Keratinocyte (primary cell): Measurements from ENCODE around the gene EN2. TPM values are rescaled to one million over a fixed set of nuclear protein-coding genes. Genes with fewer than 3 reads are reported as not detected.

Source experiments
- DNase-seq: peaks from one replicate; pipeline ENCODE4 v3.0.0-alpha.2; 2011; ENCODE audit warnings: low read depth, missing footprints, low spot score
- FAIRE-seq: peaks from 2 replicates; lab custom pipeline; 2011; peaks lifted over from hg19 to GRCh38; lab: Jason Lieb, UNC
- H2AFZ ChIP-seq: 2 replicates; pipeline ENCODE4 v1.6.0; 2012; ENCODE audit warnings: low read length, control low read depth, inconsistent platforms; ENCODE audit not compliant: control insufficient read depth
- H3K27ac ChIP-seq: 2 replicates; pipeline ENCODE4 v1.5.1; 2011; ENCODE audit warnings: low read length; ENCODE audit not compliant: control insufficient read depth, insufficient read depth
- H3K27me3 ChIP-seq: 3 replicates; pipeline ENCODE4 v1.6.0; 2011; ENCODE audit warnings: low read length; ENCODE audit not compliant: control insufficient read depth, insufficient read depth; ENCODE audit errors: extremely low read depth
- H3K36me3 ChIP-seq, 2 experiments: 2 replicates in 1 of 2; 3 replicates in 1 of 2; pipeline ENCODE4 v1.5.1; 2011; ENCODE audit warnings: low read length in 2 of 2, mild to moderate bottlenecking in 1 of 2; ENCODE audit not compliant: control insufficient read depth in 2 of 2, insufficient read depth in 2 of 2; ENCODE audit errors: extremely low read depth in 1 of 2
- H3K4me1 ChIP-seq: 3 replicates; pipeline ENCODE4 v1.5.1; 2011; ENCODE audit warnings: low read length; ENCODE audit not compliant: control insufficient read depth, insufficient read depth; ENCODE audit errors: extremely low read depth
- H3K4me2 ChIP-seq: 3 replicates; pipeline ENCODE4 v1.6.0; 2011; ENCODE audit warnings: low read depth, low read length; ENCODE audit not compliant: control insufficient read depth, insufficient read depth; ENCODE audit errors: extremely low read depth
- H3K4me3 ChIP-seq, 3 experiments: fragments of 200-600 bp in 1 of 3; sonication (generic) in 1 of 3; 2 replicates in 2 of 3; 3 replicates in 1 of 3; pipeline ENCODE4 v1.5.1; 2011 to 2016; ENCODE audit warnings: low read length in 3 of 3, mild to moderate bottlenecking in 3 of 3, control low read depth in 2 of 3, inconsistent platforms in 1 of 3, low read depth in 1 of 3, mixed read lengths in 1 of 3, mixed run types in 1 of 3, moderate library complexity in 1 of 3; ENCODE audit not compliant: control insufficient read depth in 2 of 3, insufficient read depth in 2 of 3; ENCODE audit errors: extremely low read depth in 1 of 3
- H3K79me2 ChIP-seq: 2 replicates; pipeline ENCODE4 v1.6.0; 2012; ENCODE audit warnings: low read length; ENCODE audit not compliant: control insufficient read depth, insufficient read depth
- H3K9ac ChIP-seq: 3 replicates; pipeline ENCODE4 v1.6.0; 2011; ENCODE audit warnings: low read length; ENCODE audit not compliant: control insufficient read depth, insufficient read depth; ENCODE audit errors: extremely low read depth
- H3K9me1 ChIP-seq: 3 replicates; pipeline ENCODE4 v1.6.0; 2011; ENCODE audit warnings: low read length; ENCODE audit not compliant: control insufficient read depth, insufficient read depth; ENCODE audit errors: extremely low read depth
- H3K9me3 ChIP-seq: 2 replicates; pipeline ENCODE4 v1.5.1; 2012; ENCODE audit warnings: low read depth, low read length; ENCODE audit not compliant: control insufficient read depth
- H4K20me1 ChIP-seq: 3 replicates; pipeline ENCODE4 v1.6.0; 2011; ENCODE audit warnings: low read length; ENCODE audit not compliant: control insufficient read depth, insufficient read depth; ENCODE audit errors: extremely low read depth
- CTCF ChIP-seq, 3 experiments: IDR thresholded peaks in 1 of 3; conservative IDR thresholded peaks in 1 of 3; optimal IDR thresholded peaks in 1 of 3; 2 replicates in 2 of 3; 3 replicates in 1 of 3; pipeline versions ENCODE3 to v1.5.1; 2011; ENCODE audit warnings: low read length in 3 of 3, mild to moderate bottlenecking in 3 of 3, moderate library complexity in 2 of 3, control low read depth in 1 of 3, inconsistent platforms in 1 of 3; ENCODE audit not compliant: insufficient read depth in 2 of 3; ENCODE audit errors: extremely low read depth in 1 of 3
- EZH2 ChIP-seq: IDR thresholded peaks from one replicate; pipeline ENCODE4 v1.6.1; 2012; ENCODE audit warnings: inconsistent platforms, mild to moderate bottlenecking, low read length, moderate library complexity
- dilution Hi-C: fragments of 300-500 bp; cut with MboI; formaldehyde crosslinking; loops from one replicate; pipeline ENCODE4 v1.7.0; 2020; ENCODE audit warnings: low sequenced_read_pairs; ENCODE audit not compliant: extremely low pct_ligation_motif_present
- polyA plus RNA-seq, 5 experiments: library from polyadenylated mRNA; depleted of rRNA in 3 of 5; stranded (reverse) in 3 of 5; stranded (forward) in 1 of 5; unstranded in 1 of 5; fragments of >200 nt; gene quantifications; 1 replicate in 1 of 5; 2 replicates in 3 of 5; 3 replicates in 1 of 5; pipeline versions ENCODE4 v1.2.1 to v1.2.3, GENCODE V29; 2011 to 2012; ENCODE audit warnings: missing spikeins in 2 of 5, low read depth in 1 of 5, low replicate concordance in 1 of 5

EN2 gene
- polyA plus RNA-seq, 1 donor (not counting 4 experiments of a cell fraction or from before 2014, with no cell fraction given) = 0.05 TPM

GRCh38 chr7:155450558-155450969, 7.4 kb upstream of the EN2 start:
- Histone ChIP-seq H3K36me3 (no peaks in the 10 kb centered on the region), H3K4me3 (no peak overlapping the region), H3K79me2 (no peaks in the 10 kb centered on the region), H3K4me1 (no peaks in the 10 kb centered on the region), H2AFZ (no peak overlapping the region), H3K9me3 (no peaks in the 10 kb centered on the region), H3K9ac (no peak overlapping the region), H4K20me1 (no peaks in the 10 kb centered on the region), H3K9me1 (no peaks in the 10 kb centered on the region), H3K27ac (no peak overlapping the region), H3K4me2 (no peak overlapping the region), H3K27me3 (peaks cover 83% of the 10 kb centered on the region)
- dilution Hi-C loops = no loop called here
- no peak for TF ChIP-seq EZH2
- TF ChIP-seq CTCF (optimal IDR thresholded peaks at IDR 0.05 in 1 of 3, IDR thresholded peaks at IDR 0.05 in 1 of 3, conservative IDR thresholded peaks at IDR 0.05 in 1 of 3; ENCODE audit: extremely low read depth in 1 of 3, insufficient read depth in 2 of 3, low read length in 3 of 3) = no peak
- DNase-seq = no peak
- FAIRE-seq = no peak

- TF ChIP-seq CTCF (optimal IDR thresholded peaks at IDR 0.05 in 1 of 3, IDR thresholded peaks at IDR 0.05 in 1 of 3, conservative IDR thresholded peaks at IDR 0.05 in 1 of 3; ENCODE audit: extremely low read depth in 1 of 3, insufficient read depth in 2 of 3, low read length in 3 of 3) (no peak), EZH2 (peak; percentile 74)
- no peak overlapping the region for H3K27ac ChIP-seq
- no peaks in the 10 kb centered on the region for H3K79me2 ChIP-seq
- H3K9ac ChIP-seq = no peak overlapping the region
- H3K9me1 ChIP-seq = no peaks in the 10 kb centered on the region
- H3K4me2 ChIP-seq = no peak overlapping the region
- no peak overlapping the region for H3K4me3 ChIP-seq
- no peak for FAIRE-seq
- no peak for DNase-seq
- dilution Hi-C loops = no loop called here
- no peaks in the 10 kb centered on the region for H3K4me1 ChIP-seq
- H3K36me3 ChIP-seq = no peaks in the 10 kb centered on the region
- H2AFZ ChIP-seq = no peak overlapping the region
- H3K27me3 ChIP-seq = peaks cover 89% of the 10 kb centered on the region
- peaks cover 2% of the 10 kb centered on the region for H4K20me1 ChIP-seq
- no peaks in the 10 kb centered on the region for H3K9me3 ChIP-seq
Observed at GRCh38 chr7:155450970-155451801, 6.7 kb upstream of the EN2 start.
